Epithelial cell of proximal tubule (primary cell): ENCODE measurements around the gene MAP1B. TPM values are rescaled to one million over a fixed set of nuclear protein-coding genes. Genes with fewer than 3 reads are reported as not detected.

Experiments used
- DNase-seq: peaks from one replicate; pipeline ENCODE4 v3.0.0-alpha.2; 2011; ENCODE audit warnings: low read depth
- H3K4me3 ChIP-seq: 2 replicates; pipeline ENCODE4 v1.5.1; 2011; ENCODE audit warnings: low read depth, mild to moderate bottlenecking, low read length
- total RNA-seq: library from RNA; depleted of rRNA; stranded (reverse); fragments of >200 nt; gene quantifications from 2 replicates; pipeline ENCODE4 v1.2.3, GENCODE V29; 2015
- TF ChIP-seq, protein P1 (sequence below): conservative IDR thresholded peaks from 2 replicates; pipeline ENCODE4 v1.5.1; 2012; ENCODE audit warnings: low read depth, mild to moderate bottlenecking, low read length

The MAP1B gene
- total RNA-seq, 1 donor from 2014 or later, result 305 TPM

DNA sequence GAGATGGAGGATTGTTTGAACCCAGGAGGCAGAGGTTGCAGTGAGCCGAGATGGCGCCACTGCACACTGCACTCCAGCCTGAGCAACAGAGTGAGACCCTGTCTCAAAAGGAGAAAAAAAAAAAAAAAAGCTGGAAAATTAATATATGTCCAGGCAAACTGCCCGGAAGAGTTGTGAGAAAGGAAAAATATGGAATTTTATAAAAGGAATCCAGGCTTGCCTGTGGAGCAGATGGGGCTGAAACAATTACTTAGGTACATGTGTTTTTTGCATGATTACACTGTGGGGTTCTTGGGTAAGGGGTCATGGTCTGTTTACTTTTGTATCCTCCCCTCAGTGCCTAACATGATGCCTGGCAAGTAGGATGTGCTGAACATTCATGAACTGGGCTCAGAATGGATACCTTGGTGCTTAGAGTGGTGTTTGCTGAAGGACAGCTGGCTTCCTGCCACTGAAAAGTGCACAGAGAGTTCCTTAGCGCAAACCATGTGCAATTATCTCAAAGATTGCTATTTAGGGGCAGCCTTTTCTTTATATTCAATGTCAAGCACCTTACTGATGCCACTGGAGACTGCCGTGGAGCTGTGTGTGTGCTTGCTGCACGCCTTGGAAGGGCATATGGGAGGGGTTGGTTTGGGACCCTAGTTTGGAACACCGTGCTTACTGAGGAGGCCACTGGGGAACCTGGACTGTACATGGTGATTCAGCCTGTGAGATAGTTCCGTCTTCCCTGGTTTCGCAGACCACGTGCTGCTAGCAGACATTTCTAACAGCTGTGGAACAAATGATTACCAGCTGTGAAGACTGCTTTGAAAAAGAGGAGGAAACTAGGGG, 78.4 kb downstream of the MAP1B start:
- no peak for DNase-seq
- TF ChIP-seq, protein P1, sequence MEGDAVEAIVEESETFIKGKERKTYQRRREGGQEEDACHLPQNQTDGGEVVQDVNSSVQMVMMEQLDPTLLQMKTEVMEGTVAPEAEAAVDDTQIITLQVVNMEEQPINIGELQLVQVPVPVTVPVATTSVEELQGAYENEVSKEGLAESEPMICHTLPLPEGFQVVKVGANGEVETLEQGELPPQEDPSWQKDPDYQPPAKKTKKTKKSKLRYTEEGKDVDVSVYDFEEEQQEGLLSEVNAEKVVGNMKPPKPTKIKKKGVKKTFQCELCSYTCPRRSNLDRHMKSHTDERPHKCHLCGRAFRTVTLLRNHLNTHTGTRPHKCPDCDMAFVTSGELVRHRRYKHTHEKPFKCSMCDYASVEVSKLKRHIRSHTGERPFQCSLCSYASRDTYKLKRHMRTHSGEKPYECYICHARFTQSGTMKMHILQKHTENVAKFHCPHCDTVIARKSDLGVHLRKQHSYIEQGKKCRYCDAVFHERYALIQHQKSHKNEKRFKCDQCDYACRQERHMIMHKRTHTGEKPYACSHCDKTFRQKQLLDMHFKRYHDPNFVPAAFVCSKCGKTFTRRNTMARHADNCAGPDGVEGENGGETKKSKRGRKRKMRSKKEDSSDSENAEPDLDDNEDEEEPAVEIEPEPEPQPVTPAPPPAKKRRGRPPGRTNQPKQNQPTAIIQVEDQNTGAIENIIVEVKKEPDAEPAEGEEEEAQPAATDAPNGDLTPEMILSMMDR, result no peak
- H3K4me3 ChIP-seq, result no peak overlapping the region

DNA sequence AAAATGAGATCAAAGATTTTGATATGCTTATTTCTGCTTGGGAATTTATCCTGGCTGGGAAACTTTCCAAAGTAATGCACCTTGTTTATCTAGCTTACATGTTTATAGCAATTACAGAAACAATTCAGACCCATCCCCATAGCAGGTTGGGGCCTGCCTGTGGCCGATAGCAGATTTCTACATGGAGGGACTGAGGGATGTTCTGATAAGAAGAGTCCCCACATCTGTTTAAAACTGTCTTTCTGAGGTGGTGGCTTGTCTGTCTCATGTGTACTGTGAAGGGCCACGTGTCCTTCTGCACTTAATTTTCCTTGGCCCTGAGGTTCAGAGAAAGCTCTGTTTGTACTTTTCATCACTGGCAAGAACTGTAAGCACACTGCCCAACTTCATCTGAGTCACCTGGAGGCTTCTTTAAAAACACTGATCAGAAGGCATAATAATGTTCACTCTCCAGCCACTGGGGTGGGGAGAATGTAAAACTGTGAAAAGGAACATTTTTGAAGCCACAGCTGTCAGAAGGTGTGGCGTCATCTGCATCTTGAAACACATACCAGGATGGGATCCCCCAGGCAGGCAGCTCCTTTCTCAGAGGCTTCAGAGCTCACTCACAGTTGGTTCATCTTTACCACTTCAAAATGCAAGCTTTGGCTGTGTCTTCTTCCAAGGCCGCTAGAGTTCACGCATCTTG, 80.3 kb downstream of the MAP1B start:
- TF ChIP-seq, protein P1, result no peak
- DNase-seq, result no peak
- no peak overlapping the region for H3K4me3 ChIP-seq

DNA sequence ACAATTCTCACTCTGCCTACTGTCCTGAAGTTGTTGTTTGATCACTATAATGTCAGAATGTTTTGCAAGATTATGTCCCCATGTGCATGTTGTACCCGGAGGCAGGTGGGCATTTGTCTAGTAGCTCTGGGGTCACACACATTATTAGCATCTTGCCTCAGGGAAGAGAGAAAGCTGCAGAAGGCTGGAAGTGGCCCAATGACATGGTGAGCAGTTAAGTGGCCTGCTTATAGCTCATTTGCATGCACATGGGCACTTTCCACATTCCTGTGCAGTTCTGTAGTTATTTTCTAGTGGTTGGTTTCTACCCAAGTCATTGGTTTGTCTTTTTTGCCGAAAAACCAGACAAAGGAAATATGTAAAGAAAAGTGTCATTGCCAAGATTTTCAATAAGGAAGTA, 80.9 kb downstream of the MAP1B start:
- DNase-seq, result no peak
- no peak overlapping the region for H3K4me3 ChIP-seq
- TF ChIP-seq, protein P1, result no peak

DNA sequence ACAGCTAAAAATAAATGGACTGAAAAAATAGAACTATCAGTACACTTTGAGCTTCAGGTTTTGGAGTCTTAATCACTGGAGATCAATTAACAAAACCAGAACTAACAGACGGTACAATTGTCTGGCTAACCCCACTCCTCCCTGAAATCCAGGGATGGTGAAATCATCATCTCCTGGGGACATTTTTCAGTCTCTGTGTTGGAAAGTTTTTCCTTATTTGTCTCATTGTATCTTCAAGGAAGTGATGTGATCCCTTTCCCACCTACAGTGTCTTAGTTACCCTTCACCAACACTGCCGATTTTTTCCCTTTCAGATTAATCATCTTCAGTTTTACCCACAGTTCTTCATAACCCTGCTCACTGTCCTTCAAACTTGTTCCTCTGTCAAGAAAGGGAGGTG, 81.9 kb downstream of the MAP1B start:
- no peak for DNase-seq

DNA sequence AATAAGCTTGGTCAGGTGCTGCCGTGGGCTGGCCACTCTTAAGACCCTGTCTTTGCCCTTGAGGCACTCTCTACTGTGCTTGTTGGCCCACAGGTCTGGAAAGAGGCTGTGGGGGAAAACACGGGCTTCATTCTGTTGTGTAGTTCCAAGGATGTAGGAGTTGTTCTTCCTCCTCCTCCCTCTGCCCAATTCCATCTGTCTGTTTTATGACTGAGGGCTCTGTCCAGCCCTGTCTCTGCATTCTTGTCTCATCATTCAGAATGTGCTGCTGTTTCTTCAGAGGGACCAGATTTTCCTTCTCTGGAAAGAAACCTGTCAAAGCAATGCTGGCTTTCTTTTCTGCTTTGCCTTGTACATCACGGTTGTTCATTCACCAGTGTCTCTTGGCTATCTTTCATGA, 84.1 kb downstream of the MAP1B start:
- TF ChIP-seq, protein P1, result no peak
- no peak for DNase-seq

More for the DNA sequence above, 81.9 kb downstream of the MAP1B start:
- TF ChIP-seq, protein P1, result no peak
- no peak overlapping the region for H3K4me3 ChIP-seq

DNA sequence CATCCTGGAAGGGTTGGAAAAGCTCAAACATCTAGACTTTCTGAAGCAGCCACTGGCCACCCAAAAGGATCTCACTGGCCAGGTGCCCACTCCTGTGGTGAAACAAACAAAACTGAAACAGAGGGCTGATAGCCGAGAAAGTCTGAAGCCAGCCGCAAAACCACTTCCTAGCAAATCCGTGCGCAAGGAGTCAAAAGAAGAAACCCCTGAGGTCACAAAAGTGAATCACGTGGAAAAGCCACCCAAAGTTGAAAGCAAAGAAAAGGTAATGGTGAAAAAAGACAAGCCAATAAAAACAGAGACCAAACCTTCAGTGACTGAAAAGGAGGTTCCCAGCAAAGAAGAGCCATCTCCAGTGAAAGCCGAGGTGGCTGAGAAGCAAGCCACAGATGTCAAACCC, 87.6 kb downstream of the MAP1B start:
- DNase-seq, result no peak
- no peak overlapping the region for H3K4me3 ChIP-seq
- TF ChIP-seq, protein P1, result no peak

More for the DNA sequence above, 84.1 kb downstream of the MAP1B start:
- no peak overlapping the region for H3K4me3 ChIP-seq
